GM21576 (cell line): ENCODE data around the gene USP33.
"Not testable (repeated sequence)": the region's sequence is repeated elsewhere in the genome, so short reads cannot be mapped to it uniquely, and the experiment has no call there.

Experiments used
- ATAC-seq: cut with Tn5 transposase; IDR thresholded peaks from one replicate; pipeline ENCODE4 v1.9.1; 2021; ENCODE audit warnings: mild to moderate bottlenecking, moderate library complexity; ENCODE audit not compliant: unreplicated experiment

USP33 gene

DNA sequence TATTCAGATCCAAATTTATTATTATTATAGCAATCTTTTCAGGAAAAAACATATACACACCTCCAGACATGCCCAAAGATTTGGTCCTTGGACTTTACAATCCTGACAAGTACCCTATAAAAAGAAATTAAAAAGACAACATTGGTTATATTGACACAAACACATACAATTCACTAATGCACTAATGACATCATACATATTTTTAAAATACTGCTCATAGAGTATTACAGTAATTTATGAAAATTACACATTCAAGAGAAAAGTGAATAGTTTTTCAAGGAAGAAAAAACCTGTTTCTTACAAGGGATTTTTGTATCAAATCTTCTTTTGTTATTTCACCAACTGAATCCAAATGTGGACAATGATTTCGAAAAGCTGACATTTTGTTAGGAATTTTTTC lies 18.3 kb downstream of the USP33 start:
- no peak for ATAC-seq

DNA sequence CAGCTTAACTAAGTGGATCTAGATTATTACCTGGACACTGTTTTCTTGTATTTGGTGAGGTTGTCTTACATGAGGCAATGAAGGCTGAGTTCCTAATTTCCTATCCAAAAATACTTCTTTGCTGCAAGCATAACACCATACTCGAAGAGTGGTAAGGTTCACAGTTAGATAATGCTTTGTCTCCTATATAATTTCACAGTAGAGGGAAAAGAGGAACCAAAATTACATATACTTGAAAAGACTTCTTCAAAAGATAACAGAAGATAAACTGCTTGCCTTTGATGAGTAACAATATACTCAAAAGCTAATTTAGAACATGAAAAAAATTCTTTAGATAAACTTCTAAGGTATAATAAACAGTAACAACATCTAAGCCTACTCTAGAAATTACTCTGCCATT lies 20.4 kb downstream of the USP33 start:
- ATAC-seq, result no peak

DNA sequence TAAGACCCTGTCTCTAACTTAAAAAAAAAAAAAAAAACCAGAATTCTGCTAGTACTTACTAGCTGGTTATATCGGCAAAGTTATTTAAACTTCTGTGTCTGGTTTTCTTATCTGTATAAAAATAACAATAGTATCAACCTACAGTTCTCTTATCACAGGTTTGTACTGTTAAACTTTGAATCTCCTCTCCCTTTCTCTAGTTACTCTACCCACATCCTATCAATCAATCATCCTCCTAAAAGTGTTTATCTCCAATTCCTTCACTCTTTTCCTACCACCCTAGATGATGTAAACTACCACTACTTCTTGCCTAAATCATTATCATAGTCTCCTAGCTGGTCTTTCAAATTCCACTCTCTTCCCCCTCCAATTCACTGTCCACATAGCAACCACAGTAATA lies 27.6 kb downstream of the USP33 start:
- ATAC-seq, result no peak

DNA sequence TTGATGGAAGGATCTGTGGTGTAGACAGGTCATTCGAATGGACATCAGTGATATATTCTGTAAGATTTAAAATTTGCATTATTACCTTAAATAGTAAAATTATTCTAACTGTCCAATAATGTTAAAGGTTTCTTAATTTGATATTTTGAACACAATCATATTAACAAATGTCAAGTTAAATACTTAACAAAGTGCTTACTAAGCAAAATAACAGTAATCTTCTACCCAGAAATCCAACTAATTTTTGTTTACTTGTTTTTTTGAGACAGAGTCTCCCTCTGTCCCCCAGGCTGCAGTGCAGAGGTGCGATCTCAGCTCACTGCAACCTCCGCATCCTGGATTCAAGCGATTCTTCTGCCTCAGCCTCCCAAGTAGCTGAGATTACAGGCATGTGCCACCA lies 33.9 kb downstream of the USP33 start:
- ATAC-seq, result no peak

DNA sequence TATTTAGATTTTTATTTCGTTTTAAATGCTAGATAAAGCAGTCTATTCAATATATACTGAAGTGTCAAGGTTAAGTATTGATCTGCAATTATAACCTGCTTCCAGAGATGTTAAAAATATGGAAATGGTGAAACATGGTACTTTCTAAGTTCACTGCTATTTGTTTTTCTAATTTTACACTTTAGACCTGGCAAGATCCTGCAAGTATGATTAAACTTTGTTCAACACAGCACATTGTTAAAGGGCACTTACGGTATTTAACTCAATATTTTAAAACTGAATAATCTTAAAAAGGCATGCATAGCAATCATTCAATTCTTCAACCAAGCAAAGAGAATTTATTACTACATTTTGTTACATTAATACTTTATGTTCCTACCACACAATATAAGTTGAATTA lies 41.5 kb downstream of the USP33 start:
- ATAC-seq, result no peak

DNA sequence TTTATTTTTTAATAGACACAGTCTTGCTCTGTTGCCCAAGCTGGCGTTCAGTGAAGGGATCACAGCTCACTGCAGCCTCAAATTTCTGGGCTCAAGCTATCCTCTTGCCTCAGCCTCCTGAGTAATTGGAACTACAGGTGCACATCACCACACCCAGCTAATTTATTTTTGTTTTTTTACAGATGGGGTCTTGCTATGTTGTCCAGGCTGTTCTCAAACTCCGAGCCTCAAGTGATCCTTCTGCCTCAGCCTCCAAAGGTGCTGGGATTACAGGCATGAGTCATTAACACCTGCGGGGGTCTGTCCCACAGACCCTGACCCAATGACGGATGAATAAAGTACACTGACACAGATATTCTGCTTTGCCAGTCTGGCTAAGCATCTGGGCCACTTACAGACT lies 43.6 kb downstream of the USP33 start:
- ATAC-seq, result no peak

DNA sequence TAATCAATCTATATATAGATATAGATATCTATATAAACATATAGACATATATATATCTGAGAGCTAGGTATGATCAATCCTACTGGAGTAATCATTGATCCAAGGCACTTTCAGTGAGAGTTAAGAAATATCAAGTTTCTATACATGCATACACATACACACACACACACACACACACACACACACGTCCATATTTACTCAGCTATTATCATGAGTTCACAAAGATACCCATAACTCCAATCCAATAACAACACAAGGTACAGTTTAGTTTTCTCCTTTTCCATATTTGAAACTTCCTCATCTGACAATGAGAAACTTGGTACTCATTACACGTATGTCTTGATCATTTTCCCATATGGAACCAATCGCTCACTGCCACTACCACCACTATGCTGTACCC lies 49.9 kb downstream of the USP33 start:
- ATAC-seq, result no peak

DNA sequence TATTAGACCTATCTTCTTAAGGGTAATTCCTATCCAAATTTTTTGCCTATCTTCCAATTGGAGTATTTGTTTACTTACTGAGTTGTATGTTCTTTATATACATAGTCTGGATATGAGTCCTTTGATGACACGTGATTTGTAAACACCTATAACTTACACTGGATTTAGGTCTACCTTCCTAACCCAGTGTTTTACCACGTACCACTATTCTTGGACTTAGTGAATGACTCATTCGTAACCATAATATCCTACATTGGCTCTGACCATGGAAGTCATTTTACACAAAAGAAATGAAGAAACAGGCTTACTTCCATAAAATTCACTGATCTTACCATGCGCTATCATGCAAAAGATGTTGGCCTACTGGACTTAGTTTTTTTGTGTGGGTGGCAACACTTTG lies 53.3 kb downstream of the USP33 start:
- no peak for ATAC-seq

DNA sequence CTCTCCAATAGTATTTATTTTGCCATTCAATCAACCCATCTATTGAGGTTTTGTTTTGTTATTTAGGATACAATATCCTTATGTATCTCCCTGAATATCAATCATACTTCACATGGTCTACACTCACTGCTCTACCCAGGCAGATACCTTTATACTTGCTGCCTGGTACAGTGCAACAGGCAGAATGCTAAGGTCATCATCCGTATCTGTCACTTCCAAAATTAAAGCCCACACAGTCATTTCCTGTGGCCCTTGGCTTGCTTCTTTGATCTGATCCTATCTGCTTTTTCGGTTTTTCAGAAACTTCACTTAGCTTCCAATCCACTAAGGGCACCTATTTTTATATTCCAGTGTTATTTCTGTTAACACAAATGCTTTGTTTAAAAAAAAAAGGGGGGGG lies 54.9 kb downstream of the USP33 start:
- ATAC-seq, result no peak

DNA sequence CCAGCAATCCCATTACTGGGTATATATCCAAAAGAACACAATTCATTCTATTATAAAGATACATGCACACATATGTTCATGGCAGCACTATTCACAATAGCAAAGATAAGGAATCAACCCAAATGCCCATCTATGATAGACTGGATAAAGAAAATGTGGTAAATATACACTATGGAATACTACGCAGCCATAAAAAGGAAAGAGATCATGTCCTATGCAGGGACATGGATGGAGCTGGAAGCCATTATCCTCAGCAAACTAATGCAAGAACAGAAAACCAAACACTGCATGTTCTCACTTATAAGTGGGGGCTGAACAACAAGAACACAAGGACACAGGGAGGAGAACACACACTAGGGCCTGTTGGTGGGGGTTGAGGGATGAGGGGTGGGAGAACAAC lies 60.0 kb downstream of the USP33 start:
- ATAC-seq, result not testable (repeated sequence)

DNA sequence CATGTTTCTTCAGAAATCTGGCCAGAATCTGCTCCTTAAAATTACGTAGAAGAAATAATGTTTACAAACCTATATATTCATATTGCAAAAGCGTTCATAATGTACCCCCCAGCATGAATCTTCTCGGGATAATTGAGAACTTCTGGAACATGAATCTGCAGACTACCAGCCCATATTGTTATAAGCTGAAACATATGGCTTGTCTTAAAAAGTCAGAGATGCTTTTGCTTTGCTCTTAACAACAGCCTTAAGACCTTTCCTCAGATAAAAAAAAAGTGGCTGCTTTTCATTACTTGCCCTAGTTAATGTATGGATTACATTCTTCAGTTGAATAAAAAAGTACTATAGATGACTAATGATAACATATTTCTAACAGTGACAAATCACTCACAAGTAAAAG lies 62.2 kb downstream of the USP33 start:
- ATAC-seq, result no peak

DNA sequence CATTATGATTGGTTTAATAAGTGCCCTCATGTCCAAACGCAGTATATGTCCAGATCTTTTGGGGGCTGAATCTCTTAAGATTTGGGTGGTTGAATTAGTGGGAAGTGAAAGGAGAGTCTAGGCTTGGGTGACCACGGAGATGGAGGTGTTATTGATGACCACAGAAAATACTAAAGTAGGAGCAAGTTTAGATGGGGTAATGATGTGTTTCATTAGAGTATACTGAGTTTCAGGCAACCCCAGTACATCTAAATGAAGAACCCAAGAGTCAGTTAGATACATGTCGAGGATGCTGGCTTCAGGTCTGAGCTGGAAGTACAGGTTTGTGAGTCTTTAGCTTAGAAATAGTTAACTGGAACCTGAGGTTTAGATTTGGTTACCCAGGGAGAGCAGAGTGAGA lies 70.7 kb downstream of the USP33 start:
- no peak for ATAC-seq

DNA sequence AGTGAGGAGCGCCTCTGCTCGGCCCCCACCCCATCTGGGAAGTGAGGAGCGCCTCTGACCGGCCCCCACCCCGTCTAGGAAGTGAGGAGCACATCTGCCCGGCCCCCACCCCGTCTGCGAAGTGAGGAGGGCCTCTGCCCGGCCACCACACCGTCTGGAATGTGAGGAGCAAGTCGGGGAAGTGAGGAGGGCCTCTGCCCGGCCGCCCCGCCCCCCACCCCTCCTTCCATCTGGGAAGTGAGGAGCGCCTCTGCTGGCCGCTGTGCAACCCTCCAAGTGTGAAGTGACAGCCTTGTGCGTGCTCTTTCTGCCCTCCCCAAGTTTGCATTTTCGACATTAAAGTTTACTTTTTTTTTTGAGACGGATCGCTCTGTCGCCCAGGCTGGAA lies 72.1 kb downstream of the USP33 start:
- ATAC-seq, result no peak

DNA sequence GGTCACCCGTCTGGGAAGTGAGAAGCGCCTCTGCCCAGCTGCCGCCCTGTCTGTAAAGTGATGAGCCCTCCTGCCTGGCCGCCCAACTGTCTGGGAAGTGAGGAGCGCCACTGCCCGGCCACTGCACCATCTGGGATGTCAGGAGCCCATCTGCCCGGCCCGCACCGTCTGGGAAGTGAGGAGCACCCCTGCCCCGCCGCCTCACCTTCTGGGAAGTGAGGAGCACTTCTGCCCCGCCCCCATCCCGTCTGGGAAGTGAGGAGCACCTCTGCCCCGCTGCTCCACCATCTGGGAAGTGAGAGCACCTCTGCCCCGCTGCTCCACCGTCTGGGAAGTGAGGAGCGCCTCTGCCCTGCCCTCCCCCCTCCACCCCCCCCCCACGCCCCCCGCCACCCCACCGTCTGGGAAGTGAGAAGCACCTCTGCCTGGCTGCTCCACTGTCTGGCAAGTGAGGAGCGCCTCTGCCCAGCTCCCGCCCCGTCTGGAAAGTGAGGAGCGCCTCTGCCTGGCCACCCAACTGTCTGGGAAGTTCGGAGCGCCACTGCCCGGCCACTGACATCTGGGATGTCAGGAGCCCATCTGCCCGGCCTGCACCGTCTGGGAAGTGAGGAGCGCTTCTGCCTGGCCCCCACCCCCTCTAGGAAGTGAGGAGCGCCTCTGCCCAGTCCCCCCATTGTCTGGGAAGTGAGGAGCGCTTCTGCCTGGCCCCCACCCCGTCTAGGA lies 72.7 kb downstream of the USP33 start:
- ATAC-seq, result no peak

DNA sequence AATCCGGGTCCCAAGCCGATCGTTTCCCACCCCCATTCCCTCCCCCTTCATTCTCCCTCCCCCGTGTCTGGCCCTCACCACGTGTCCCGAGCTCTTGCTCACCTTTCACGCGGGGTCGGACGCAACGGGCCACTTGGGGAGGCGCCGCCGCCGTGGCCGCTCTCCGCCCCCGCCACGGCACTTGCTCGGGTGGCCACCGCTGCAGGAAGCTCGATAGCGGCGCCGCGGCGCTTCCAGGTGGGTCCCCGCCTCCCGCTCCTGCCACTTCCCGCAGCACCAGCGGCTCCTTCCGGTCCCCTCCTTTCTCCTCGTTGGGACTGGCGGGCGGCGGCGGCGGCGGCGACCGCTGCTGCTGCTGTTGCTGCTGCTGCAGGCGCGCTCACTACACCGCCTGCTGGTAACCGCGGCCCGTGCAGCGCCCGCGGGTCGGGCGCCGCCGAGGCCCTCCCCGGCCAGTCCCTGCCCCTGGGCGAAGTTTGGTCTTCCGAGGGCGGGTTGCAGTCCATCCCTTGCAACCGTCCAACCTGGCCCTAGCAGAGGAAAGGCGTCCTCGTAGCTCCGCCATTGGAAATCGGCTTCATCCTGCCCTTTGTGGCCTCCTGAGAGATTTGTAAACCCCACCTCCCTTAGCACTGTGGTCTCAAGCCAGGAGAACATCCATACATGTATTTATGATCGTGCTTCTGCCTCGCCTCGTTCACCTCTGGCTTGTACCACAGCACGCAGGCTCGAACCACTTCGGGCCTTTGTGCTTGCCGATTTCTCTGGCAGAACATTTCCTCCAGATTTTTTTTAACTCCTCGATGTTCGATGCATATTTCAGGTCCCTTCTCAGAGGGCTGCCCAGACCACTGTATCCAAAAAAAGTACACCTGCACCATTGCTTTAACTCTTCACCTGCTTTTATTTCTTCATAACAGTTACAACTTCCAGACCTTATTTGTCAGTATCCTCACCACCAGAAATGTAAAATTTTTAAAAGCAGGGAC lies 76.2 kb downstream of the USP33 start:
- peak; percentile 68 for ATAC-seq

DNA sequence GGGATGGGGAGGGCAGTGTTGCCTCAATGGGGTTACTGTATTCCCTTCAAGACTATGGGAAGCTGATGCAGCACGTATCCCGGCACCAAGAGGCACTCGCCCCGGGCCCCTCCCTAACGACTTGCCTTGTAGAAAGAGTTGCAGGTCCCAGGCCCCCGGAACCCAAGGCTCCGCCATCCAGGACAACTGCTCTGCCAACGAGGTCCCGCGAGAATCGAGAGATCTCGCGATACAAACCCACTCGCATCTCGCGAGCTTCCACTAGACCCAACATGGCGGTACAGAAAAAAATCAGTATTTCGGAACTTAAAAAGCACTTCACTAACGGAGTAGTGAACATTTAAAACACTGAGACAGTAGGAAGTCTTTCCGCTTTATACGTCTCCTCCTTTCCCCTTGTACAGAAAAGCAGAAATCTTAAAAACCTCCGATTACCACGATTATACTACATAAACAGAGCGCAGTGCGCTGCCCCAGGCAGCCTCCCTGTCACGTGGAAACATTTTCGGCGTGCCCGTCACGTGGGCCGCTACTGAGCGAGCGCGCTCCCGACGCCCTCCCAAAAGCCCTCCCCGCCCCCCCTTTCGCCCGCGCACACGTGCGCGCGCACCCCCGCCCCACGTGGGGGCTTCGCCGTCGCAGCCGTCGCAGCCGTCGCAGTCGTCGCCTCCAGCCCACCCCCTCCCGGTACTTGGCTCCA lies 77.0 kb downstream of the USP33 start, which contains the start of gene ZZZ3:
TSS of gene ZZZ3 (minus strand) at position 199 of the 700 bp plus-strand sequence. CDS start 49,304 bp downstream, outside the sequence.
- ATAC-seq, result peak; percentile 71

DNA sequence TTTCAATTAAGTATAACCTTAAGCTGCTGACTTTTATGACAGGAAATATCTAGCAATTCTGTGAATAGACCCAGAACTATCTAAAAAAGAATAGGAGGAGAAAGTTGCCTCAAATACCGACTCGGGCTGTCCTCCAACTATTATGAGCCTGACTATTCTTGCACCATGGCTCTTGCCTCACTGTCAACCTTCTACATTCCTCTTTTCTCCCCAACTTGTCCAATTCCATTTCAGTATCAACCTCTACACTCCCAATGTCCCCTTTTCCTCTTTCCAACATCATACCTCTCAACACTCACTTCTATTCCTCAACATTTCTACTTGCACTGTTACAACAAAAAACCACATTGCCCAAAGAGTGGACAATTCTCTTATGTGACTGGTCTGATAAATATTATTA lies 79.5 kb downstream of the USP33 start:
- no peak for ATAC-seq

DNA sequence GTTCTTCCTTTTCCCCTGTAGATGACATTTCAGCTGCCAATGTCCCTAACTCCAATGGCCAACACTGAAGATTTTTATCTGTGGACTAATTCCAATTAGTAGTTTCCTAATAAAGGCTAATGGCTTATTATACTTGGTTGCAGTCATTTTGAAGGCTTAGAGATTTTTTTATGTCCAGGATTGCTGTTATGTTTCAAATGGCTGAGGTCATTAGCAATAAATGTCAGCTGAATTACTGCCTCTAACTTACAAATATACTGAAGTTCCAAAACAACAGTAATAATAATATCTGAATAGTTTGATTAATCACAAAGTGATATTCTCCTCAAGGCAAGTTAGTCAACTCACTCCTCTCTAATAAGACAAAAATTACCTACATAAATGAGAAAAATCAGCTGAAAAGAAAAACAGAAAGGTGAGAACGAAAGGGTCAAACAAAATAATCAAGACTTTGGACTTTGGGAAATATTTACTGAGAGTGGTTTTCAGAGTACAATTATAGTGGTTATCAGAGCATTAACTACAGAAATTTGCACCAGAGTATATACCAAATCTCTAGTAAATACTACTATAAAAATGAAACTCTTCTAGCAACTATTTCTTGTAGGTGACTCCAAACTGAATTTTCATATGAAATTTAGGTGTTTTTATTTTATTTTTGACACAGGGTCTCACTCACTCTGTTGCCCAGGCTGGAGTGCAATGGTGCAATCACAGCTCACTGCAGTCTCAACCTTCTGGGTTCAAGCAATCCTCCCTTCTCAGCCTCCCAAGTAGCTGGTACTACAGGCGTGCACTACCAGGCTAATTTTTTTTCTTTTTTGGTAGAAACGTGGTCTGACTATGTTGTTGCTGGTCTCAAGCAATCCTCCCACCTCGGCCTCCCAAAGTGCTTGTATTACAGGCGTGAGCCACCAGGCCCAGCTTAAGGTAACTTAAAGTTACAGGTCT lies 80.7 kb downstream of the USP33 start:
- ATAC-seq, result no peak

DNA sequence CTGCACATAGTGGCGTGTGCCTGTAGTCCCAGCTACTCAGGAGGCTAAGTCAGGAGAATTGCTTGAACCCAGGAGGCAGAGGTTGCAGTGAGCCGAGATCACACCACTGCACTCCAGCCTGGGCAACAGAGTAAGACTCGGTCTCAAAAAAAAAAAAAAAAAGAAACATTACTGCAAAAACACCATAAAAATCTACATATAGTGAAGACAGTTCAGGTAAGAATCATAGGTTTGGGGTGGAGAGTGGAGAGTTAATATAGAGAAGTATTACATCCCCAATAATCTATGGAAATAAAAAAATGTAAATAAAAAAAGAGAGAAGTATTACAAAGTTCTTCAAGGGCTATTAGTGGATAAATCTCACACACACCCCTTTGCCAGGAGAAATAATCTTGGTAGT lies 84.8 kb downstream of the USP33 start:
- ATAC-seq, result not testable (repeated sequence)

DNA sequence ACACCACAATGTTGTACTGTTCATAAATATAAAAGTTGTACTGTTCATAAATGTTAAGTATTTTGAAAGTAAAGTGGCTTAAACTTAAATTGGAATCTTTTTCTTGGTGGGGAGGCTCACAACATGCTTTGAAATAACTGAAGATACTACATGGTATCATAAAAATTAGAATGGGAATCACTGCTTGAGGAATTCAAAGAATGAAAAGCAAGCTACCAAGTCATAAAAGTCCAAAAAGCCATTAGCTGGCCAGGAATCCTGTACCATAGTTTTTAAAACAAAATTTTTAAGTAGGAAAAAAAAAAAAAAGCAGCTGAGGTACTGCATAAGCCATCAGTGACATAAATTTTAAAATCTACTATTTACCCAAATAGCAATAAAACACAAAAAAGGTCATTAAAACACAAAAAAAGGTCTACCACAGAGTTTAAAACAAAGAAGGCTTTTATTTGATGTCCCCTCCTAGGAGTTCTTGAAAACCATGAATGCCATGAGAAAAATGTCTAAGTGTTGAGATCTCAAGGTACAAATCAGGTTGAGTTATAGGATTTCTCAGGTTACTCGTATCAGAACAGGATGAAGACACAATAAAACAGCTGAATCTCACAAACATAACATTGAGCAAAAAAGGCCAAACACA lies 85.8 kb downstream of the USP33 start:
- no peak for ATAC-seq
